H1 (cell line): ENCODE data around the gene ACSL6. TPM values are rescaled to one million over a fixed set of nuclear protein-coding genes. Genes with fewer than 3 reads are reported as not detected.

ENCODE experiments used
- BRCA1 ChIP-seq: IDR thresholded peaks from 2 replicates; pipeline ENCODE4 v1.6.1; 2012; ENCODE audit warnings: low read depth, low read length, improper control_type of control experiment
- JUND ChIP-seq: IDR thresholded peaks from 2 replicates; pipeline ENCODE4 v1.6.1; 2011; ENCODE audit warnings: mild to moderate bottlenecking, improper control_type of control experiment, low read length
- MAX ChIP-seq: IDR thresholded peaks from 2 replicates; pipeline ENCODE4 v1.6.1; 2012; ENCODE audit warnings: inconsistent platforms
- RBBP5 ChIP-seq: IDR thresholded peaks from 2 replicates; pipeline ENCODE4 v1.7.1; 2012; ENCODE audit warnings: low read depth, mild to moderate bottlenecking, inconsistent platforms, low read length, moderate library complexity, borderline replicate concordance
- SP1 ChIP-seq: IDR thresholded peaks from 2 replicates; pipeline ENCODE4 v1.6.1; 2011; ENCODE audit warnings: low read depth, low read length
- TCF12 ChIP-seq: IDR thresholded peaks from 2 replicates; pipeline ENCODE4 v1.6.1; 2011; ENCODE audit warnings: low read depth, mild to moderate bottlenecking, low read length
- polyA plus RNA-seq, 7 experiments: library from polyadenylated mRNA; depleted of rRNA in 3 of 7; stranded (reverse) in 5 of 7; unstranded in 2 of 7; fragments of >200 nt in 5 of 7; fragments of 200-250 nt in 2 of 7; gene quantifications; 1 replicate in 5 of 7; 2 replicates in 1 of 7; 4 replicates in 1 of 7; pipeline versions ENCODE4 v1.2.1 to v1.2.3, GENCODE V29; 2011 to 2013; ENCODE audit warnings: missing spikeins in 2 of 7, mixed read lengths in 2 of 7
- total RNA-seq: library from RNA; stranded (reverse); fragmentation: NEBNext Ultra II Directional; extraction: Animal tissue kit (Norgen Biotek cat#: 25700); gene quantifications from 2 replicates; pipeline ENCODE4 v1.2.1, GENCODE V29; 2021

Gene ACSL6
- total and polyA plus RNA-seq, 2 of the 8 experiments (the other 6 are each of a cell fraction or from before 2014, with no cell fraction given), result 2.3 to 2.4 TPM

DNA sequence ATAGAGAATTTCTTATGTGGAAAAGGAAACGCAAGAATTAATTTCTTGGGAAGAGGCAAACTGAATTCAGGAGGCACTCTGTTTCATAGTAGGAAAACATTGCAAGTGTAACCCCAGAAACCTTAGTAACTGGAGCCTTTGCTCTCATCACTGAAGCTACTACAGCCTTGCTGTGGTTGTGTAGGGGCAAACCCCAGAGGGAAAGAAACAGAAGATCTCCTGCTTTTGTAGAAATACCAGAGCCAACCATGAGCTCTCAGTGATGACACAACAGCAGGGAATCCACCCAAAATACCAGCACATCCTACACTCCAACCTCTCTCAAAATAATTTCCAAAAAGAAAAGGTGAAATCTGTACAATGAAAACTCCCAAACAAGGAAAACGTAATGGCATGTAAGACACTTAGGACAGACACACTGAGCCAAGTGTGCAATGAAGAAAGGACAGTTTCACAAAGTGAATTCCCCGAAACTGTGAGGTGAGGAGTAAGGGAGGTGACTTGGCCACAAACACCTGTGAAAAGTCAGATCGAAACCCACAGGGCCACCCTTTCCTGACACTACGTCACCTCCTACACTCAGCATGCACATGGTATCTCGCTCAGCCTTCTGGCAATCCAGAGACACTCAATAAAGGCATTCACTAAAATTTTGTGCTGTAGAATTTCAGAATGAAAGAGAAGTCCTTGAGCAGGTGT lies 8.5 kb upstream of the ACSL6 start (continued):
- TF ChIP-seq SP1 (no peak), JUND (no peak), BRCA1 (no peak), RBBP5 (no peak), TCF12 (no peak), MAX (no peak)
